Esophagus (tissue), 2 donors: ENCODE data around the gene PTPRM. TPM values are rescaled to one million over a fixed set of nuclear protein-coding genes. Genes with fewer than 3 reads are reported as not detected.

ENCODE experiments used
- H3K27ac ChIP-seq, 2 donors: one replicate each; pipeline ENCODE4 v1.5.1; 2013; ENCODE audit warnings: low read depth in 2 of 2, mild to moderate bottlenecking in 2 of 2, inconsistent platforms in 1 of 2, low read length in 1 of 2, moderate library complexity in 1 of 2
- H3K27me3 ChIP-seq, 2 donors: one replicate each; pipeline ENCODE4 v1.6.1; 2013; ENCODE audit warnings: low read length in 2 of 2, control low read depth in 1 of 2, mild to moderate bottlenecking in 1 of 2; ENCODE audit not compliant: insufficient read depth in 2 of 2, control insufficient read depth in 1 of 2
- H3K36me3 ChIP-seq, 2 donors: one replicate each; pipeline ENCODE4 v1.6.1; 2013; ENCODE audit warnings: low read length in 1 of 2; ENCODE audit not compliant: control insufficient read depth in 2 of 2, insufficient read depth in 2 of 2
- H3K4me1 ChIP-seq, 2 donors: one replicate each; pipeline ENCODE4 v1.6.1; 2013; ENCODE audit warnings: low read length in 1 of 2; ENCODE audit not compliant: control insufficient read depth in 2 of 2, insufficient read depth in 2 of 2
- H3K4me3 ChIP-seq, 2 donors: one replicate each; pipeline ENCODE4 v1.5.1; 2013; ENCODE audit warnings: low read length in 2 of 2, mild to moderate bottlenecking in 2 of 2, low read depth in 1 of 2, moderate library complexity in 1 of 2
- H3K9me3 ChIP-seq, 2 donors: one replicate each; pipeline ENCODE4 v1.6.1; 2013; ENCODE audit warnings: mild to moderate bottlenecking in 2 of 2, low read depth in 1 of 2, low read length in 1 of 2, moderate library complexity in 1 of 2; ENCODE audit not compliant: control insufficient read depth in 2 of 2, insufficient read depth in 1 of 2
- whole genome bisulfite sequencing, 2 donors: extraction: QIAGEN DNeasy Blood & Tissue Kit; methylation state at CpG; one replicate each; pipeline ENCODE4 v1.1.7; 2013; 5-methylcytosine and 5-hydroxymethylcytosine counted together
- polyA plus RNA-seq, 2 donors: library from polyadenylated mRNA; stranded (reverse); fragments of 200-250 nt; gene quantifications; one replicate each; pipeline ENCODE4 v1.2.3, GENCODE V29; 2013
- donor health status: healthy with polysubstance abuse.
- donor health status: Bipolar disorder and iron deficiency.

PTPRM gene
- polyA plus RNA-seq, 2 donors: 6.3 to 10.4 TPM

- Histone ChIP-seq H3K4me1 (peaks cover 0 to 2% of the 10 kb centered on the region in 2 donors), H3K4me3 (no peak overlapping the region), H3K36me3 (no peaks in the 10 kb centered on the region), H3K27me3 (no peaks in the 10 kb centered on the region), H3K27ac (no peak overlapping the region), H3K9me3 (no peaks in the 10 kb centered on the region)
- 84 to 92% methylated on average over 1 of the region's 1 CpG for WGBS, 2 donors
These were observed 327.5 kb downstream of the PTPRM start for GRCh38 chr18:7894592-7894991.

- H3K27me3 ChIP-seq: no peaks in the 10 kb centered on the region
- H3K4me1 ChIP-seq: peaks cover 0 to 2% of the 10 kb centered on the region in 2 donors
- H3K36me3 ChIP-seq: no peaks in the 10 kb centered on the region
- H3K27ac ChIP-seq: no peak overlapping the region
- H3K9me3 ChIP-seq: no peaks in the 10 kb centered on the region
- WGBS, 2 donors: 90 to 92% methylated on average over 5 of the region's 5 CpGs
- H3K4me3 ChIP-seq: no peak overlapping the region
These were observed 328.2 kb downstream of the PTPRM start for GRCh38 chr18:7895346-7895745.

GRCh38 chr18:7896161-7896560 is 329.0 kb downstream of the PTPRM start:
- H3K4me1 ChIP-seq: peaks cover 0 to 2% of the 10 kb centered on the region in 2 donors
- H3K4me3 ChIP-seq: no peak overlapping the region
- no peaks in the 10 kb centered on the region for H3K9me3 ChIP-seq
- 57 to 66% methylated on average over 3 of the region's 3 CpGs for WGBS, 2 donors
- no peaks in the 10 kb centered on the region for H3K27me3 ChIP-seq
- no peaks in the 10 kb centered on the region for H3K36me3 ChIP-seq
- no peak overlapping the region for H3K27ac ChIP-seq

DNA sequence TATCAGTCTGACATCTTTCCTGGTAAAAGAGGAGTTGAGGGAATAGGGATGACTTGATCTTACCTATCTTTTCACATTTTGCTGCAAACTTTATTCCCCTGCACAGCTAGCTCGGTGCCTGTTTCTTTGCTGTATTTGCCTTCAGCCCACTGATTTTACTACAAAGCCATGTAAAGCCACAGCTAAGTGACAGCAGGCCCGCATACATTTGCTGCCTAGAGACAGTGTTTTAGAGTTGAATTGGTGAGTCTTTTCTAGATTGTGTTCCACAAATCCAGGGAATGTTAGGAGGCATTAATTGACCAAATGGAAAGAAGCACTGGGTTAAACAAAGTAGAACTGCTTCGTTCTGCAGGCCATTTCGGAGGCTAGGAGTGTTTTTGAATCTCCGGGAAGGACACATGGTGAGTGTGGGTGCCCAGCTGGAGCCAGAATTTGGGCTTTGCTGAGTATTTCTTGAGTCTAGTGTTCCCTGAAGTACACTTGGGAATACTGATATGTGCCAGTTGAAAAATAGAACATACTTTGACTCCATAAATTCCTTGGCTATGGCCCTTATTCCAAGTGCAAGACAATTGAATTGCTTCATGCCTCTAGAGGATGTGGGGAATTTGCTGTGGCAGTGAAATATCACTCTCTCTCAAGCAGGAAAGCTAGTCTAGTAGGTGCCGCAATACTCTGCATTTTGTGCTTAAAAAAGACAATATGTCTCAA is 329.8 kb downstream of the PTPRM start:
- Histone ChIP-seq H3K27me3 (no peaks in the 10 kb centered on the region), H3K36me3 (no peaks in the 10 kb centered on the region), H3K27ac (no peak overlapping the region), H3K4me1 (peaks cover 0 to 2% of the 10 kb centered on the region in 2 donors), H3K4me3 (no peak overlapping the region), H3K9me3 (no peaks in the 10 kb centered on the region)
- 86 to 94% methylated on average over 6 of the region's 6 CpGs for WGBS, 2 donors

- WGBS, 2 donors: 64 to 73% methylated on average over 2 of the region's 2 CpGs
- no peaks in the 10 kb centered on the region for H3K9me3 ChIP-seq
- H3K4me3 ChIP-seq: no peak overlapping the region
- no peaks in the 10 kb centered on the region for H3K27me3 ChIP-seq
- no peaks in the 10 kb centered on the region for H3K36me3 ChIP-seq
- H3K4me1 ChIP-seq: peaks cover 0 to 2% of the 10 kb centered on the region in 2 donors
- no peak overlapping the region for H3K27ac ChIP-seq
These were observed 331.1 kb downstream of the PTPRM start for GRCh38 chr18:7898181-7898580.

DNA sequence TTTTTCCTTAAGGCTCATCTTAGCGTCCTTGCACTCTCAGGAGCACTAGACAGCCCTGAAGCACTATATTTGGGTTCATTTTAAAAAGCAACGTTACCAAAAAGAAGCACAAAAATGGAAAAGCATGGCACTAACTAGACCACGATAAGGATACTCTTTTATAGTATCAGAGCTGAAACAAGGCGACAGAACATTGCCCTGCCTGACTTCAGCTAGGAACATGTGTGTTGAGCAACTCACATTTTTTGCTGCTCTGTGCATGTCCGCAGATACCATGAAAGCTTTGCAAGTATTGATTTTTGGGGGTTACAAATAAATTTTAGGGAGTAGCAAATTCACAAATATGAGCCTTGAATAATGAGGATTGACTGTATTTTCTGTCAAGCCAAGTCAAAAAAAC is 332.0 kb downstream of the PTPRM start:
- H3K4me3 ChIP-seq: no peak overlapping the region
- H3K4me1 ChIP-seq: peaks cover 0 to 2% of the 10 kb centered on the region in 2 donors
- no peaks in the 10 kb centered on the region for H3K9me3 ChIP-seq
- no peaks in the 10 kb centered on the region for H3K36me3 ChIP-seq
- H3K27ac ChIP-seq: no peak overlapping the region
- WGBS, 2 donors: 91 to 94% methylated on average over 5 of the region's 5 CpGs
- H3K27me3 ChIP-seq: no peaks in the 10 kb centered on the region

DNA sequence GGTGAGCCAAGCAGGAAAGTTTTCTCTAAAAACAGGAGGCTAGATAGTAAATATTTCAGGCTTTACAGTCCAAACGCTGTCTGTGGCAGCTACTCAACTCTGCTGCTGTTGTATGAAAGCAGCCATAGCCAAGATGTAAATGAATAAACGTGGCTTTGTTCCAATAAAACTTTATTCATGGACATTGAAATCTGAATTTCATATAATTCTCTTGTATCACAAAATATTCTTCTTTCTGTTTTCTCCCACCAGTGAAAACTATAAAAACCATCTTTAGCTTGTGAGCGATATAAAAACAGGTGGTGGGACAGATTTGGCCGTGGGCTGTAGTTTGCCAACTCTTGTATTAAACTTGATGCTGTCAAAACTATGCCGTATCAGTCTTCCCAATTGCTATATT is 333.0 kb downstream of the PTPRM start:
- 82 to 84% methylated on average over 5 of the region's 5 CpGs for WGBS, 2 donors
- Histone ChIP-seq H3K27me3 (no peaks in the 10 kb centered on the region), H3K4me3 (no peak overlapping the region), H3K9me3 (no peaks in the 10 kb centered on the region), H3K36me3 (no peaks in the 10 kb centered on the region), H3K4me1 (peaks cover 0 to 2% of the 10 kb centered on the region in 2 donors), H3K27ac (no peak overlapping the region)

DNA sequence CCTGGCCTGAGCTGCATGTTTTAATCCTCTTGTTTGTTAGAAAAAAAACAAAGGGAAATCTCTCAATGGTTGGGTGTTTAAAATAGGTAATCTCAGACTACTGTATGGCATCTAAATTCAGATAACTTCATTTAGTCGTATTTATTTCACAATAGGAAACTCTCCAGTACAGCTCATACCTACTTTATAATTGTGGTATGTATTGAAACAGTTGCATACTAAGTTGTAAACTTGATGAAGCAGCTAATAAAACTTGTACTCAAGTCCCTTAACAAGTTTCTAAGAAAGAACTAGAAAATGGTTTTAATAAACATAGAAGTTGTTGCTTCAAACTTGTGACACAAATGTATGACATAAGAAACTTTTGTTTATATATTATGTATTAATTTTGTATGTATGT is 334.5 kb downstream of the PTPRM start:
- H3K4me1 ChIP-seq: no peaks in the 10 kb centered on the region
- no peaks in the 10 kb centered on the region for H3K36me3 ChIP-seq
- H3K9me3 ChIP-seq: no peaks in the 10 kb centered on the region
- H3K4me3 ChIP-seq: no peak overlapping the region
- no peak overlapping the region for H3K27ac ChIP-seq
- no peaks in the 10 kb centered on the region for H3K27me3 ChIP-seq
- WGBS, 2 donors: 70 to 78% methylated on average over 1 of the region's 1 CpG

GRCh38 chr18:7902399-7902839 is 335.3 kb downstream of the PTPRM start:
- Histone ChIP-seq H3K36me3 (no peaks in the 10 kb centered on the region), H3K4me1 (no peaks in the 10 kb centered on the region), H3K27ac (peak overlapping the region; percentile 49 to 52), H3K27me3 (no peaks in the 10 kb centered on the region), H3K9me3 (no peaks in the 10 kb centered on the region), H3K4me3 (no peak overlapping the region)
- WGBS, 2 donors: 70 to 80% methylated on average over 5 of the region's 5 CpGs

- 76 to 83% methylated on average over 2 of the region's 2 CpGs for WGBS, 2 donors
- Histone ChIP-seq H3K9me3 (no peaks in the 10 kb centered on the region), H3K27ac (no peak overlapping the region), H3K4me1 (no peaks in the 10 kb centered on the region), H3K36me3 (no peaks in the 10 kb centered on the region), H3K27me3 (no peaks in the 10 kb centered on the region), H3K4me3 (no peak overlapping the region)
These were observed 337.4 kb downstream of the PTPRM start for GRCh38 chr18:7904529-7904928.
